Stimulated activated CD4-positive, alpha-beta T cell treated with anti-CD3 and anti-CD28 coated beads, Interleukin-4, amount 100 ng/mL, for 24 hours (primary cell): ENCODE measurements around the gene TTC23L.

Experiments
- DNase-seq: peaks from one replicate; pipeline ENCODE4 v3.0.0-alpha.2; 2020

TTC23L gene

GRCh38 chr5:34833976-34834793 lies 4.8 kb upstream of the TTC23L start:
- no peak for DNase-seq

- DNase-seq = no peak
These were observed 4.2 kb upstream of the TTC23L start for GRCh38 chr5:34834794-34835089.

- no peak for DNase-seq
These were observed 3.3 kb upstream of the TTC23L start for GRCh38 chr5:34835664-34836063.

- no peak for DNase-seq
These were observed 2.9 kb downstream of the TTC23L start for GRCh38 chr5:34841816-34842215.

- no peak for DNase-seq
These were observed 3.6 kb downstream of the TTC23L start for GRCh38 chr5:34842554-34842953.

- no peak for DNase-seq
These were observed 4.5 kb downstream of the TTC23L start for GRCh38 chr5:34843497-34843896.

- no peak for DNase-seq
These were observed 5.1 kb downstream of the TTC23L start for GRCh38 chr5:34844106-34844505.

- no peak for DNase-seq
These were observed 6.0 kb downstream of the TTC23L start for GRCh38 chr5:34844999-34845398.

GRCh38 chr5:34847056-34847455 lies 8.1 kb downstream of the TTC23L start:
- DNase-seq = no peak

- no peak for DNase-seq
These were observed 8.6 kb downstream of the TTC23L start for GRCh38 chr5:34847552-34847951.

- DNase-seq = no peak
These were observed 9.3 kb downstream of the TTC23L start for GRCh38 chr5:34848230-34848629.

- DNase-seq = no peak
These were observed 10.3 kb downstream of the TTC23L start for GRCh38 chr5:34849253-34849652.

- no peak for DNase-seq
These were observed 15.7 kb downstream of the TTC23L start for GRCh38 chr5:34854459-34855174.

- DNase-seq = no peak
These were observed 18.2 kb downstream of the TTC23L start for GRCh38 chr5:34857161-34857560.

- no peak for DNase-seq
These were observed 18.9 kb downstream of the TTC23L start for GRCh38 chr5:34857894-34858293.

GRCh38 chr5:34858790-34859189 lies 19.8 kb downstream of the TTC23L start:
- no peak for DNase-seq

- no peak for DNase-seq
These were observed 20.3 kb downstream of the TTC23L start for GRCh38 chr5:34859253-34859652.

- DNase-seq = no peak
These were observed 25.0 kb downstream of the TTC23L start for GRCh38 chr5:34863946-34864345.

- no peak for DNase-seq
These were observed 26.1 kb downstream of the TTC23L start for GRCh38 chr5:34865091-34865490.

GRCh38 chr5:34866989-34867471 lies 28.1 kb downstream of the TTC23L start:
- no peak for DNase-seq

GRCh38 chr5:34867660-34868059 lies 28.7 kb downstream of the TTC23L start:
- DNase-seq = no peak

GRCh38 chr5:34868791-34869190 lies 29.8 kb downstream of the TTC23L start:
- DNase-seq = no peak

GRCh38 chr5:34869256-34869655 lies 30.3 kb downstream of the TTC23L start:
- no peak for DNase-seq

- no peak for DNase-seq
These were observed 31.4 kb downstream of the TTC23L start for GRCh38 chr5:34870382-34870781.

- no peak for DNase-seq
These were observed 37.3 kb downstream of the TTC23L start for GRCh38 chr5:34876275-34876674.
